GM19351 (cell line): Measurements from ENCODE around the gene UBE2R2.
"Not testable (repeated sequence)": the region's sequence is repeated elsewhere in the genome, so short reads cannot be mapped to it uniquely, and the experiment has no call there.

Experiments used
- ATAC-seq: cut with Tn5 transposase; IDR thresholded peaks from one replicate; pipeline ENCODE4 v1.9.1; 2021; ENCODE audit warnings: mild to moderate bottlenecking, moderate library complexity; ENCODE audit not compliant: unreplicated experiment

UBE2R2 gene

GRCh38 chr9:33924978-33925797 is 108.2 kb downstream of the UBE2R2 start:
- ATAC-seq, result no peak

- no peak for ATAC-seq
Measured at GRCh38 chr9:33926746-33927485, 110.0 kb downstream of the UBE2R2 start.

GRCh38 chr9:33927694-33928093 is 110.7 kb downstream of the UBE2R2 start:
- ATAC-seq, result no peak

GRCh38 chr9:33931326-33931725 is 114.4 kb downstream of the UBE2R2 start:
- no peak for ATAC-seq

- ATAC-seq, result no peak
Measured at GRCh38 chr9:33932078-33932807, 115.3 kb downstream of the UBE2R2 start.

GRCh38 chr9:33934188-33934878 is 117.4 kb downstream of the UBE2R2 start:
- no peak for ATAC-seq

- ATAC-seq, result no peak
Measured at GRCh38 chr9:33939924-33940874, 123.2 kb downstream of the UBE2R2 start.

- no peak for ATAC-seq
Measured at GRCh38 chr9:33942471-33943083, 125.6 kb downstream of the UBE2R2 start.

- ATAC-seq, result no peak
Measured at GRCh38 chr9:33943389-33943788, 126.4 kb downstream of the UBE2R2 start.

GRCh38 chr9:33946779-33947535 is 130.0 kb downstream of the UBE2R2 start:
- no peak for ATAC-seq

- no peak for ATAC-seq
Measured at GRCh38 chr9:33950371-33950770, 133.4 kb downstream of the UBE2R2 start.

GRCh38 chr9:33952066-33952465 is 135.1 kb downstream of the UBE2R2 start:
- no peak for ATAC-seq

GRCh38 chr9:33956544-33956943 is 139.6 kb downstream of the UBE2R2 start:
- ATAC-seq, result no peak

GRCh38 chr9:33959725-33960124 is 142.8 kb downstream of the UBE2R2 start:
- ATAC-seq, result no peak

GRCh38 chr9:33962468-33962867 is 145.5 kb downstream of the UBE2R2 start:
- not testable (repeated sequence) for ATAC-seq

- no peak for ATAC-seq
Measured at GRCh38 chr9:33964086-33964768, 147.3 kb downstream of the UBE2R2 start.
